Astrocyte of the spinal cord (primary cell): ENCODE data around the gene RCAN1.
A peak's percentile ranks its signal among the peaks of the same experiment; 100 is the strongest.

Experiments
- DNase-seq: peaks from one replicate; pipeline ENCODE4 v3.0.0; 2011; ENCODE audit warnings: low read depth, low spot score
- H3K4me3 ChIP-seq: 2 replicates; pipeline ENCODE4 v1.5.1; 2011; ENCODE audit warnings: low read depth, mild to moderate bottlenecking, low read length, moderate library complexity
- in situ Hi-C: cut with HindIII; loops from 2 replicates; pipeline ENCODE4 v1.10.0; 2017; ENCODE audit warnings: low sequenced_read_pairs
- TF ChIP-seq, protein P1 (sequence below): IDR thresholded peaks from 2 replicates; pipeline ENCODE4 v1.5.1; 2012; ENCODE audit warnings: low read depth, mild to moderate bottlenecking, low read length, inconsistent platforms

The RCAN1 gene

DNA sequence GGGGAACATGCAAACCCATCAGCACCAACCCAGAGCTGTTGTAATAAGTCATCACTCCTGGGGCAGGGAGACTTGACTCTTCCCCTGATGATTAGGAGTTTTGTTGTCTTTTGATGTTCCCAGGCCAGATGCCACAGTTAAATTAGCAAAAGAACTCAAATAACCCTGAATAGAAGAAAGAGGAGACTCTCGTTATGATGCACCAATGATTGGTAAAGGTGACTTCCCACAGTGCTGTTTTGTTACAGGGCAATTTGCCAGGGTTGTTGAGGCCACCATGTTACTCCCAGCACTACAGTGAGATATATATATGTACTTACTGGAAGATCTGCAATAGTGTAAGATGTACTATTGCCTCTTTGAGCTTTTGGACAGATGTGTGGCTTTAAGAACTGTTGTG is 24.3 kb upstream of the RCAN1 start:
- no peak overlapping the region for H3K4me3 ChIP-seq
- TF ChIP-seq, protein P1, sequence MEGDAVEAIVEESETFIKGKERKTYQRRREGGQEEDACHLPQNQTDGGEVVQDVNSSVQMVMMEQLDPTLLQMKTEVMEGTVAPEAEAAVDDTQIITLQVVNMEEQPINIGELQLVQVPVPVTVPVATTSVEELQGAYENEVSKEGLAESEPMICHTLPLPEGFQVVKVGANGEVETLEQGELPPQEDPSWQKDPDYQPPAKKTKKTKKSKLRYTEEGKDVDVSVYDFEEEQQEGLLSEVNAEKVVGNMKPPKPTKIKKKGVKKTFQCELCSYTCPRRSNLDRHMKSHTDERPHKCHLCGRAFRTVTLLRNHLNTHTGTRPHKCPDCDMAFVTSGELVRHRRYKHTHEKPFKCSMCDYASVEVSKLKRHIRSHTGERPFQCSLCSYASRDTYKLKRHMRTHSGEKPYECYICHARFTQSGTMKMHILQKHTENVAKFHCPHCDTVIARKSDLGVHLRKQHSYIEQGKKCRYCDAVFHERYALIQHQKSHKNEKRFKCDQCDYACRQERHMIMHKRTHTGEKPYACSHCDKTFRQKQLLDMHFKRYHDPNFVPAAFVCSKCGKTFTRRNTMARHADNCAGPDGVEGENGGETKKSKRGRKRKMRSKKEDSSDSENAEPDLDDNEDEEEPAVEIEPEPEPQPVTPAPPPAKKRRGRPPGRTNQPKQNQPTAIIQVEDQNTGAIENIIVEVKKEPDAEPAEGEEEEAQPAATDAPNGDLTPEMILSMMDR, result no peak
- no peak for DNase-seq
- in situ Hi-C loops, result no loop called here

DNA sequence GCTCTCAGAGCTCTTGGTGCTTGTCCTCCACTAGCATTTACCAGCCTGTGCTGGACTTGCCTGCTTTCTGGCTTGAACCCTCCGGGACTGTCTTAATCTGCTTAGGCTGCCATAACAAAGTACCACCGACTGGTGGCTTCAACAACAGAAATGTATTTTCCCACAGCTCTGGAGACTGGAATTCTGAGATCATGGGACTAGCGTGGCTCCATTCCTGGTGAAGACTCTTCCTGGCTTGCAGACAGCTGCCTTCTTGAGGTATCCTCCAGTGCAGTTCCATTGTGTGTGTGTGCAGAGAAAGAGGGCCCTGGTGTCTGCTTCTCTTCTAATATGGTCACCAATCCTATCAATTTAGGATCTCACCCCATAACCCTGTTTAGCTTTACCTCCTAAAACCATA is 22.0 kb upstream of the RCAN1 start:
- TF ChIP-seq, protein P1, result no peak
- no peak overlapping the region for H3K4me3 ChIP-seq
- no peak for DNase-seq
- in situ Hi-C loops, result no loop called here

DNA sequence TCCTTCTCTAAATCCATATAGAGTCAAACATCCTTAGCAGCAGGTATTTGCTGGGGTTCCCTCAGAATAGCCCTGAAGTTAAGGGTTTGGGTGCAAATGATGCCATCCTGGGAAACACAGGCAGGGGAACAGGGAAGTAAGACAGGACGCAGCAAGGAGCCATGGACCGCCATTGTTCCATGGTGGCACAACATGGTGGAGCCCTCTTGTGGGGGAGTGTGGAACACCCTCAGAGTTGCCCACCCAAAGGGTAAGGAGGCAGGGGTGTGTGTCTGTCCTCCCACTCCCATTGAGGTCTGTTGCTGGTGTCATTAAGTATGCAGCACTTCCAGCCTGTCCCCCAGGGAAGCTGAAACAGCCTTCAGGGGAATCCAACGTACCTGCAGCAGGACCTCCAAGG is 20.4 kb upstream of the RCAN1 start:
- in situ Hi-C loops, result no loop called here
- TF ChIP-seq, protein P1, result no peak
- no peak overlapping the region for H3K4me3 ChIP-seq
- no peak for DNase-seq

DNA sequence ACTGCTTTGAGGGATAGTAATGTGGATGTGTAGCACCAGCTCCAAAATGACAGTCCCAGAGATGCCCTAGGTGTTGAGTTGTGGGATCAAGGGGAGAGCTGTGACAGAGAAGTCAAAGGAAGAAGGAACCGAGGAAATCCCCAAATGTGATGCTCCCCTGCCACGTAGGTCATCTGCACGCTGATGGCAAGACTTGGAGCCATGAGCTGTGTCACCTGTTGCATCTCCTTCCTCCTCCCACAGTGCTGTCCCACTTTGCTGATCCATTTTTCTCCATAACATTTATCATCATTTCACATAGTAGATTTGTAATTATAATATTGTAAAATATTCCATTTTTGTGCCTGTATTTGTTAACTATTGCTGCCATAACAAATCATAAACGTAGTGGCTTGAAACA is 17.6 kb upstream of the RCAN1 start:
- in situ Hi-C loops, result no loop called here
- TF ChIP-seq, protein P1, result no peak

DNA sequence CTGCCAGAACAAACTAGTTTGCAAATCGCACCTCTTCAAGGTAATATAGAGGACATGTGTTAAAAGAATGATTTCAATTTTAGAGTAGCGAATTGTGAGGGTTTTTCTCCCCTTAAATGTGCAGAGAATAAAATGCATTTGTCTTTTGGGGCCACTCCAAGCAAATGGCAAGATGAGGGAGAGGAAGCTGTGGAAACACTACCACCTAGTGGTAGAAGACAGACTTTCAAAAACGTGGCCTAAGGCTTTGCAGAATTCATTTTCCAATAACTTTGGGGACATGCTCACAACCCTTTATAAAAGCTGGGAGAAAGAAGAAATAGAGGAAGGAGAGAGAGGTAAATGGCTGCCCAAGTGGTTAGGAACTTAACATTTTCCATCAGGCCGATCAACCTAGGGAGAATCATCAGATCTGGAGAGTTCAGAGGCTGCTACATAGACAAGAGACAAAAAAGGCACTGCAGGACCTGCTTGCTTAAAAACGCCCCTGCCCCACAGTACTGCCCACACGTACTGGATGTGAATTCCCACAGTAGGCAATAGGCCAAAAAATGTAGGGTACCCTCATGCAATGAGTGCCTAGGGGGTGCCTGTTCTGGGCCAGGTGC is 15.7 kb upstream of the RCAN1 start:
- DNase-seq, result peak; percentile 60
- in situ Hi-C loops, result no loop called here
- no peak overlapping the region for H3K4me3 ChIP-seq
- TF ChIP-seq, protein P1, result peak; percentile 72

More for the DNA sequence above, 17.6 kb upstream of the RCAN1 start:
- DNase-seq, result no peak
- no peak overlapping the region for H3K4me3 ChIP-seq

DNA sequence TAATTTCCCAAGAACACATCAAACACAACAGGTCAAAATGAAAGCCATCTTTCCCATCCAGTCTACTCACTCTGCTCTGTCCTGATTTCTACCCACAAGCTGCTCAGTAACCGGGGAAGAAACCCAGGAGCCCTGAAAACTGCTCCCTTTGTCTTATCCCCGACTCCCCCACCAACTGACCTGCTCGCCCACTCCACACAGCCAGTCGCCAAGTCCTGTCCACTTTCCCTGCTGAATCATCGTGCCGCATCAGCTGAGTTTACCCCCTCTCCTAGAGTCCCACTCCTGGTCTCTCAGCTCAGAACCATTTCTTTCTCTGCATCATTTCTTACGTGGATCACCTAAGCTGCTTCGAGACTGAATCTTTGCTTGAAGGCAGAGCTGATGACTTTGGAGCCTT is 11.2 kb upstream of the RCAN1 start:
- in situ Hi-C loops, result no loop called here
- no peak for DNase-seq
- H3K4me3 ChIP-seq, result no peak overlapping the region
- TF ChIP-seq, protein P1, result no peak
